ENCODE results near the gene UBE2Z. TPM values are rescaled to one million over a fixed set of nuclear protein-coding genes. Genes with fewer than 3 reads are reported as not detected.
A peak's percentile ranks its signal among the peaks of the same experiment; 100 is the strongest.

Gene UBE2Z
- total and polyA plus RNA-seq, 2 of the 13 experiments (the other 11 are each of a cell fraction or from before 2014, with no cell fraction given) = 63.2 to 122 TPM

DNA sequence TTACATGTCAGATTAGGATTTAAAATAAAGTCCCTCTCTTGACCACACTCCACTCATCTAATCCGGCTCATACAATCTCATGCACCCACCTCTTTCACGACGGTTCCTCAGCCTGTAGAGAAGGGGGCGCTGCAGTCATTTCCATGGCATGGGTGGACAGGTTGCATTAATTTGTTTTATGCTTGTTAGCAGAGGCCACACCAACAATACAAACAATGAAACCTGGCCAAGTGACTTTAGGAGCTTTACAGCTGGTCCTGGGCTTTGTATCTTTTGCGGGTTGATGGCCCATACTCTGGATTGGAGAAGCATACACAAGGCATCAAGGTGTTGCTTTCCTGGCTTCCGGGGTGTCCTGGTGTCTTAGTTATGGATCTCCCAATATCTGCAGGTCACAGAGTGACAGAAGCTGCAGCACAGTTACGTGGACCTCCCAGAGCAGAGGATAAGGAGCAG is 46.1 kb downstream of the UBE2Z start (continued):
- TF ChIP-seq ZNF136 (CRISPR knock-in tag; IDR thresholded peaks at IDR 0.05; ENCODE audit: low read depth) = no peak
- peak; percentile 69; the same call in 1 of the 2 replicates for TF ChIP-seq ERF (CRISPR knock-in tag; IDR thresholded peaks at IDR 0.05)
- TF ChIP-seq ZNF547 (CRISPR knock-in tag; IDR thresholded peaks at IDR 0.05) = 0 out of 2 replicates have a peak, but pooled peaks have one; percentile 60
- TF ChIP-seq, protein P1, sequence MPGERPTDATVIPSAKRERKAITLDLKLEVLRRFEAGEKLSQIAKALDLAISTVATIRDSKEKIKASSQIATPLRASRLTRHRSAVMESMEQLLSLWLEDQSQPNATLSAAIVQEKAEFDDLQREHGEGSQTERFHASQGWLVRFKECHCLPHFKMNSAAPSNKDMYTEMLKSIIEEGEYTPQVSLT (CRISPR knock-in tag; IDR thresholded peaks at IDR 0.05; ENCODE audit: borderline replicate concordance, low read depth) = no peak
- TF ChIP-seq SMAD3 (CRISPR knock-in tag; IDR thresholded peaks at IDR 0.05) = peak; percentile 57; the same call in 1 of the 2 replicates
- TF ChIP-seq HCFC1 (IDR thresholded peaks at IDR 0.05; ENCODE audit: low read depth, low read length) = no peak
- no peak for TF ChIP-seq ZNF317 (CRISPR knock-in tag; IDR thresholded peaks at IDR 0.05)
- no peak for TF ChIP-seq ZNF883 (CRISPR knock-in tag; IDR thresholded peaks at IDR 0.05; ENCODE audit: not compliant biosample characterization)
- no peak for TF ChIP-seq ZNF333 (CRISPR knock-in tag; IDR thresholded peaks at IDR 0.05; ENCODE audit: borderline replicate concordance)
- no peak for TF ChIP-seq ATRX (CRISPR knock-in tag; IDR thresholded peaks at IDR 0.05; ENCODE audit: borderline replicate concordance)
- no peak for TF ChIP-seq MEF2D (CRISPR knock-in tag; IDR thresholded peaks at IDR 0.05)
- peak; percentile 66; the same call in 1 of the 2 replicates for TF ChIP-seq KAT8 (CRISPR knock-in tag; IDR thresholded peaks at IDR 0.05)
- peak; percentile 61; the same call in 1 of the 2 replicates for TF ChIP-seq BRCA1 (CRISPR knock-in tag; IDR thresholded peaks at IDR 0.05)
- no peak for TF ChIP-seq ZSCAN30 (CRISPR knock-in tag; IDR thresholded peaks at IDR 0.05)
- TF ChIP-seq TARDBP (CRISPR knock-in tag; IDR thresholded peaks at IDR 0.05) = no peak; the same call in 1 of the 2 replicates
- no peak for TF ChIP-seq PPARG (CRISPR knock-in tag; conservative IDR thresholded peaks at IDR 0.05)
- TF ChIP-seq POLR2AphosphoS5 (IDR thresholded peaks at IDR 0.05; ENCODE audit: low read depth, low read length) = no peak
- peak; percentile 56; the same call in 1 of the 2 replicates for TF ChIP-seq ZNF772 (CRISPR knock-in tag; IDR thresholded peaks at IDR 0.05)
- TF ChIP-seq ZNF460 (CRISPR knock-in tag; IDR thresholded peaks at IDR 0.05; ENCODE audit: borderline replicate concordance) = no peak
- TF ChIP-seq, protein P2, sequence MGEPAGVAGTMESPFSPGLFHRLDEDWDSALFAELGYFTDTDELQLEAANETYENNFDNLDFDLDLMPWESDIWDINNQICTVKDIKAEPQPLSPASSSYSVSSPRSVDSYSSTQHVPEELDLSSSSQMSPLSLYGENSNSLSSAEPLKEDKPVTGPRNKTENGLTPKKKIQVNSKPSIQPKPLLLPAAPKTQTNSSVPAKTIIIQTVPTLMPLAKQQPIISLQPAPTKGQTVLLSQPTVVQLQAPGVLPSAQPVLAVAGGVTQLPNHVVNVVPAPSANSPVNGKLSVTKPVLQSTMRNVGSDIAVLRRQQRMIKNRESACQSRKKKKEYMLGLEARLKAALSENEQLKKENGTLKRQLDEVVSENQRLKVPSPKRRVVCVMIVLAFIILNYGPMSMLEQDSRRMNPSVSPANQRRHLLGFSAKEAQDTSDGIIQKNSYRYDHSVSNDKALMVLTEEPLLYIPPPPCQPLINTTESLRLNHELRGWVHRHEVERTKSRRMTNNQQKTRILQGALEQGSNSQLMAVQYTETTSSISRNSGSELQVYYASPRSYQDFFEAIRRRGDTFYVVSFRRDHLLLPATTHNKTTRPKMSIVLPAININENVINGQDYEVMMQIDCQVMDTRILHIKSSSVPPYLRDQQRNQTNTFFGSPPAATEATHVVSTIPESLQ (CRISPR knock-in tag; conservative IDR thresholded peaks at IDR 0.05) = no peak
- no peak for TF ChIP-seq MATR3 (CRISPR knock-in tag; IDR thresholded peaks at IDR 0.05)
- no peak for TF ChIP-seq ZNF138 (CRISPR knock-in tag; IDR thresholded peaks at IDR 0.05; ENCODE audit: low read depth)
- TF ChIP-seq HOXD1 (CRISPR knock-in tag; IDR thresholded peaks at IDR 0.05) = no peak
- TF ChIP-seq CREB1 (IDR thresholded peaks at IDR 0.05) = no peak
- TF ChIP-seq CREB1 (CRISPR knock-in tag; IDR thresholded peaks at IDR 0.05) = no peak
- TF ChIP-seq PAX8 (CRISPR knock-in tag; IDR thresholded peaks at IDR 0.05; ENCODE audit: borderline replicate concordance) = no peak
- no peak for TF ChIP-seq SOX5 (CRISPR knock-in tag; IDR thresholded peaks at IDR 0.05; ENCODE audit: borderline replicate concordance)
- TF ChIP-seq ZNF251 (CRISPR knock-in tag; IDR thresholded peaks at IDR 0.05) = no peak
- TF ChIP-seq ZNF550 (CRISPR knock-in tag; IDR thresholded peaks at IDR 0.05; ENCODE audit: borderline replicate concordance) = no peak
- no peak for TF ChIP-seq NONO (IDR thresholded peaks at IDR 0.05)
- TF ChIP-seq NONO (CRISPR knock-in tag; conservative IDR thresholded peaks at IDR 0.05) = no peak; the same call in 1 of the 2 replicates
- no peak for TF ChIP-seq MAF1 (CRISPR knock-in tag; IDR thresholded peaks at IDR 0.05; ENCODE audit: borderline replicate concordance)
- no peak for TF ChIP-seq PRMT3 (CRISPR knock-in tag; IDR thresholded peaks at IDR 0.05; ENCODE audit: borderline replicate concordance, low read depth)
- TF ChIP-seq ATF7 (IDR thresholded peaks at IDR 0.05) = no peak
- no peak for TF ChIP-seq ATF7 (CRISPR knock-in tag; IDR thresholded peaks at IDR 0.05)

Data from HepG2 (cell line).